DMS53 (cell line): ENCODE data around the gene CMSS1.

ENCODE experiments used
- DNase-seq: peaks from one replicate; lab custom pipeline; 2025; lab: John Stamatoyannopoulos, UW

CMSS1 gene

DNA sequence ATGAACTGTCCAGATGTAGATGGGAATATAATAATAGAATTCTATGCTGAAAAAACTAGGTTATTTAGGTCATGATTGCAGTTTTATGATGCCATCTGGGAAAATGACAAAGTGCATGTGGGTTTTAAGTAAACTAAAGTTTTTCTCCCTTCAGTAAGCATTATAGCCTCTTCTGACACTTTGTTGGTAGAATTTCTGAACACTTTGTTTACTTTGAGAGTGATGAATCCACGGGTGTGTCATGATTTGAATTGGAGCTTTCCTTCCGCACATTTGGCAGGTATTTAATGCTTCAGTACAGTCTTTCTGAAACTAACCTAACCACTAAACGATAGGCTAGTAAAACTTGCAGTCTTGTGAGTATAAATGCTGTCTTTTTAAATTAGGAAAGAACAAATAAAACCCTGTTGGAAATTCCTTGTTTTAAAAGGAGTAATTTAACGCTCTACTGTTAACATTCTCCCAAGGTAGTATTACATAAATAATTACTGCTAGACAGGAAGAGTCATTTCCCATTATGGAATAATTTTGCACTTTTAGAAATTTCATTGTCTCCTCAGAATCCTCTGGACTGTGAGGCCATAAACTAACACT, 289.7 kb downstream of the CMSS1 start:
- DNase-seq: no peak

DNA sequence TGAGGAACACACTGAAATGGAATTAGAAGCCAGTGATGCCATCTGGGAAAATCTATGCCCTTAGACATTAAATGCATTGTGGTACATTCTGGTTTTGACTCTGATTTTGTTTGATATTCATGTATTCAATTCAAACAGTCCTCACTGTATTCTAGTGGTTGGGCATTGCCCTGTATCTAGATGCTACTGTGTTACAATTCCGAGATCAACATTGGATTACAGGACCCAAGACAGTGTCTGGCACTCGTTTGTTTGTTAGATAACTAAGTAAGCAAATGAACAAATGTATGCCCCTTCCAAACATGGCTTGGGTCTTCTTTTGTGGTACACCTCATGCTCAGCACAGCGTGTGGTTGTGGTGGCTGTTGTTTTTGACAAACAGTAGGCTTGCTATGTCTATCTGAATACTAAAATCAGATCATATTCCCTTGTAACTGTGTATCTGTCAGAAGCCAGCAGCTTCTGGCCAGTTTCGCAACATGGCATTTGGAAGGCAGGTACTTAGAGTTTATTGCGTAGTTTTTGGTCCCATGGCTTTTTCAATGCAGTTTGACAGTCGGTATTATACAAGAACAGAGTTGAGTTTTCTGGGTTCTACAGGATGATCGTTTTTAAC, 290.9 kb downstream of the CMSS1 start:
- DNase-seq: no peak

DNA sequence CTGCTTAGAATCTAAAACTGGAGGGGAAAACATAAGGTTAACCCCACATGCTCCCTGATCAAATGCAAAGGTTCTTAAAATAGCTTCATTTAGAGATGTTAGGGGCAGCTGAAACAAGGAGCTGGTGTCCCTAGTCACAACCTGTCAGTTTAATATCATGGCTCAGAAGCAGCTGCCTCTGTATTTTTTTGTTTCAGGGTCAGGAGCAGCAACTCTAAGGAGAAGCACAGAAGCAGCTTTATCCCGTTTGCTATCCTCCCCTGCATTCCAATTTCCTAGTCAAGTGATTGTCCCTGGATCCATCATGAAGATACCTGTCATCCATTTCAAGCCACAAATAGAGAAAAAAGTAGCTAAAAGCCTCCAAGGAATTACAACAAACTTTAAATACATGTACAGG, 292.5 kb downstream of the CMSS1 start:
- DNase-seq: no peak

DNA sequence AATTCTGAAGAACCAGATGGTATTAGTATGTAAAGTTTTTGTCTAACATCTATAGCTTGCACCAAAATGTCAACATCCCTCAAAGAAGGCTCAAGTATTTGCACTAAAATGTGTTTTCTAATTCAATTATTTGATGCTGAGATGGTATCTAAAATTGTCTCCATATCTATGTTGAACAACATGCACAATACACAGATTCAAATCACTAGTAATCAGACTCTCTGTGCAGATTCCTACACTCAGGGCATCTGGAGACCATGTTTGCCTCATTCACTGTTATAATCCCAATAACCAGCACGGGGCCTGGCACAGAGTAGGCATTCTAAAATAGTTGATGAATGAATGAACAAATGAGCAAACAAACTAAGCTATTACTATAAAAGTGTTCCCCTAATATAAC, 294.1 kb downstream of the CMSS1 start:
- no peak for DNase-seq

DNA sequence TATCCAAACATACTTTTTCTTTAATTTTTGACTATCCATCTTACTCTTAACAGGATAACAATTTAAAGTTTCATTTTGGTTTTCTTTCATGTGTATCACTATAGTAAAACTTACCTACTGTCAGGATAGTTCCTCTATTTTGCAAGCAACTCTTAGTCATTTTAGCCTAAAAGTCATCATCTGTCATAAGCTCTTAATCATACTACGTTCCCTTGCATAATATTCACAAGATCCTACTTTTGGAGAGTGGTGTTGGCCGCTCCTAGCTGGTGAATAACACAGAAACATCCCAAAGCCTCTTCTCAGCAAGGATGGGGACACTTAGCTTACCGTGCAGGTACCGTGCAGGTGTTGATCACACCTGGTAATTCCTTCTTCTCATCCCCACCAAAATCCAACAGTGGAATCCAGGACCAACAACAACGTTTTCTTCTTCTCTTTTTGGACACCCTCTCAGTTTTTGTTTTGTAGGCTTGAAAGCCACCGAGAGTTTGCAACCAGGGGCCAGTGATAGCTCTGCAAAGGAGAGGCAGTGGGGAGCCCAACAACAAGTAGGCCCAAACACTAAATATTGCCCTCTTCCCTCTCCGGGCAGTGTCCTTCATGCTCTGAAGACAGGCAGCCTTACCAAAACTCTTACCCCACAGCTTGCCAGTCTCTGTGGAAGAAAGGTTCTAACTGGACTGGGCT, 296.2 kb downstream of the CMSS1 start:
- no peak for DNase-seq

DNA sequence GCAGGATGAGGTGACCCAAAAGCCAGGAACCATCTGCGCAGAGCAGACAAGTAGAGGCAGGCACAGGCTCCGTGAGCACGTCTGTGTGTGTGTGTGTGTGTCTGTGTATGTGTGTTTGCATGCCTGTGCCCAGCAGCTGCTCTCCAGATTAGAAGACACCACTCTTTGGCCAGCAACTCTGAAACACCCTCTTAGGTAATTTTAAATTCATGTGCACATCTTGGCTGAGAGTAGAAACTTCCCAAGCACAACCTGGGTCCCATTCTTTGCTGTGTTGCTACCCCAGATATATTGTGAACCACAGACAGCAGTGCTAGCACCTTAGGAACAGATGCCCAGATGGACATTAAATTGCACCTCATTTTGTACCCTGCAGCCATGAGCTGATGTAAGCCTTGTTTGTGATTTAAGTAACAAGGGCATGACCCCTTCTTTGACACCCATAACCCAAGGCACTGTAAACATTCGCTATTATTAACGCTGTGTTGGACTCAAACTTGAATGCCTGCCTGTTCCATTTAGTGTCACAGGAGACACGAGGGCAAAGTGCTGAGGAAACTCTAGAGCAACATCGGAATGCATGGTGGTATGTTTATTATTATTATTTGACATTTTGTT, 296.9 kb downstream of the CMSS1 start, which contains the start of gene FILIP1L:
Gene FILIP1L, minus strand, starts transcription at position 89 of the 618 bp plus-strand sequence.
- no peak for DNase-seq

DNA sequence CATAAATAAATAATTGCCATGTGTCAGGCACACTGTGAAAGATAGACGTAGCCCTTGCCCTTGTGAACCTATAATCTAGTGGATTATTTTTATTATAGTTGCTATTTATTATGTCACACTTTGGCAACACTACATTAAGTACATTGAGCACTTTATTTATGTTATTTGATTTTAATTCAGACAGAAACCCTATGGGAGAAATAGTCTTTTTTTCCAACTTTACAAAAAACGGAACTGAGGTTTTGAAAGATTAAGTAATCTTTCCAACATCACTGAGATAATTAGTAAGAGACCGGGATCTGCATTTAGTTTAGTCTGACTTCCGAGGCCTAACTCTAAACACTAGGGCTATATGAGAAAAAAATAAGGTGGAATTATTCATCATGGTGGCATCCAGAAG, 299.4 kb downstream of the CMSS1 start:
- no peak for DNase-seq

DNA sequence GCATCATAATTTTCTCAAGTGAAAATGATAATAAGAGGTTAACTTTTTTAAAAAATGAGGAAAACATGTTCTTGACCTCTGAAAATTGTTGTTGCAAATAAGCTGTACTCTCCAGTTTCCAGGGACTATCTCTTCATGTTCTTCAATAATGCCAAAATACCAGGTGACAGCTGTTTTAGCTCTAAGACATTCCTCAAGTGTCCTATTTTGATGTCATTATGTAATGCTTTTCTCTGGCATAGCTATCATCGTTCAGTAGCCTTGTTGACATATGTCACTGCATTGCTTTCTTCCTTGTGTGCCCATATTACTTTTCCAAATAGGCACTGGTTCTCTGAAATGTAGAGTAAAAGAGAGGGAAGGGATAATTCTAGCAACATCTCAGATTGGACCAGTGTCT, 302.4 kb downstream of the CMSS1 start:
- DNase-seq: no peak

DNA sequence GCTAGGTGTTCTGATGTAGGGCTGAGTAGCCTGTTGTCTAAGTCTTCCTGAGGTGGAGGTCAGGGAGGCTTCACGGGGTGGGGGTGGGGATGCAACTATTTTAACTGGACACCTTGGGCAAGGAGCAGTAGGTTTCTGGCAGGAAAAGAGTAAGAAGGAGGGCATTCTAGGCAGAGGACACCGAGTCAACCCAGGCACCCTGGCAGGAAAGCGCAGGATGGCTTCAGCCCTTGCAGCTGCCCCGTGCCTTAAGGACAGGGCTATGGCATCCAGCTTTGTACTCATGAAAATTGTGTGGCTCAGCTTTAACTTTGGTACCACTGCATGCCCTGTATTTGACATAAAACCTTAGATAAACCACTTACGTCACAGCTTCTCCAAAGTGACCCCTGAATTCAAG, 303.0 kb downstream of the CMSS1 start:
- DNase-seq: no peak

DNA sequence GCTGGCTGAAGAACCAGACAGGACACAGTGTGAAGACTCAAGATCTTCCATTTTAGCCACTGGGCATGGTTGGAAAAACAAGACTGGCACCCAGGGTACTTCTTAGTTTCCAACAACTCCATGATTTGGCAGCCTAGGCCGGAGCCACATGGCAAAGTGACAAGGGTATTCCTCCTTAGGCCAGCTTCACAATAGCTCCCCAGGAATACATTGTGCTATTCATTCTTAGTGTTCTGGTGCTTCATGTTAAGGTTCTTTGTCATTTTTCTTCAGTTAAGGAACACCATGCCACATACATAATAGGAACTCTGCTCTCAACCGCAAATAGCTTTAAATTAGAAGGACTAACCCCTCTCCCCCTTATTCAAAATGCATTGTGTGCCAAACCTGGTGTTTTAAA, 304.7 kb downstream of the CMSS1 start:
- DNase-seq: no peak

DNA sequence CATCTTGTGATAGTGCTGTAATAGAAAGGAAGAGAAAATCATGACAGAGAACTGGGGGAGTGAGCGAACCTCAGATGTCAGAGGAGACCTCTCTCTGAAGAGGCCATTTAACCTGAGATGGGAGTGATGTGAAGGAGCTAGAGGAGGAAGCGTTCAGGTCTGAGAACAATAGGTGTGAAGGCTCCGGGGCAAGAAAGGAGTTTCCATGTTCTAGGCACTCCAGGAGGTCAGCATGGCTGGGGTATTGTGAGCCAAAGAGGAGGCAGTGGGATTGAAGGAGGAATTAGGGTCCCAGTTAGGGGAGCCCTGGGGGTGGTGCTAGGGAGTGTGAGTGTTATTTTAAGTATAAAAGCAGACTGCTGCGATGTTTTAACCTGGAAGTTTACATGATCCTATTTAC, 305.4 kb downstream of the CMSS1 start:
- DNase-seq: no peak

DNA sequence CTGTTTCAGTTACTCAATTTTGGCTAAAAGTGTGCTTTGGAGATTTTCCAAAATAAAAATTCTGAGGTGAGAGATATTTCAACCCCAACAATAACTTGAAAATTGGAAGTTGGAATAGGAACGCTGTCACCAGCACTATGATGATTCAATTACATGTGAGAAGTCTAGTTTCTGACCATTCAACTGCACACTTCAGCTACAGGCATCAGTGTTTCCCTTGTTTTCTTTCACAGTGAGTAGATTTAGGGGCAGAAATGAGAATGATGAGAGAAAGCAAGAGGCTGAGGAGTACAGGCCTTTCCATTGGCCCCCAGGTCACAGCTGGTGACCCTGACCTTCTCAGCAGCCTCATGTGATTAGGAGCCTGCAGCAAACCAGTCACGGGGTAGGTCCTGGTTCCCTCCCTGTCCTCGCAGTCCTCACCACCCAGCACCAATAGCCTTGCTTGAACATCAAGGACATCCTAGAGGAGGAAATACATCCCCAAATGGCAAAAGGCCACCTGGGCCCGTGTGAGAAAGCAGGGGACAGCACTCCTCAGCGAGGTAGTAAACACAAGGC, 306.6 kb downstream of the CMSS1 start:
- no peak for DNase-seq

DNA sequence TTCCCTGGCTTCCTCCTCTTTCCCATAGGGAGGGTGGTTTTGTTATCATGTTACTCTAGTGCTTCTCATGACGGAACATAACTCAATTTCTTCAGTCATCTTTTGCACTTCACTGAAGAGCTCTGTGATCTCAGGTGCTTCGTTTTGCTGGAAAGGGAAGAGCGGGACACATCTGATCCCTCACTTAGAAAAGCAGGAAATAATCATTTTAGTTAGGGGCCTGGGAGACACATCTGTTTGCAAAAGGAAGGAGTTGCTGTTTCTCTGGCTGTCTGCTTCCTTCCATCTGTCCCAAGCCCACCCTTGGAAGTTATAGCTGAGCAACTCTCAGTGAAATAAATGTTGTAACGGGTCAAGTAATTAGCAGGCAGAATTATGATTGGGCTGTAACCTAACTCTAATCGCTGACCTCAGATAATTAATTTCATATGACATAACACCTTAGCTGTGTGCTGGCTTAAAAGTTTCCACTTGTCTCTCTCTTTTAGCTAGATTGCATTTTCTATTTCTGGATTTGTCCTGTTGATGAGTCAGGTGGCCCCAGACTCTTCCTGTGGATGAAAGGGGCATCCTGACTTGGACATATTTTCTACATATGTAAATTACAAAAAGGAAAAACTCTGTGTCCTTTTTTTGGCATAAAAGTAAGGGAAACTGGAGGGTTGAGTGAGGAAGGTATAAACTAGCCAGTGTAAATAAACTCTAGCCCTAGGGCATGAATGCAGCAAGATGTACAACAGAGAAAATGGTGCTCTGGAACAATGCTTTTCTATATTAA, 307.7 kb downstream of the CMSS1 start:
- DNase-seq: no peak

DNA sequence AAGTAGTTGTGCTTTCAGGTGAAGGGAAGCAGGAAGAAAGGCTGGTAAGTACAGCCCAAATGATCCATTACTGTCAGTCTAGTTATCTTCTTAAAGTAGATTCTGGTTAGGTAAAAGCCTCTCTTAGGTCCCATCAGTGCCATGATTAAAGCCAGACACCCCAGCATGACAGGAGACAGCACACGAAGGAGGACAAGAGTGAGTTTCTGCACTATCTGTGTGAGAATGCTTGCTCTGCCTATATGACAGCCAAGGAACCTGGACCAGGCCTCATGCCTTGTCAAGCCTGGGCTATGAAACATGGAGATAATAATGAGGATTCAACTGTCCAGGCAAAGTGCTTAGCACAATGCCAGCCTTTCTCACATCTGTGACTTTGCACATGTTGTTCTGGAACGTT, 310.1 kb downstream of the CMSS1 start:
- DNase-seq: no peak

DNA sequence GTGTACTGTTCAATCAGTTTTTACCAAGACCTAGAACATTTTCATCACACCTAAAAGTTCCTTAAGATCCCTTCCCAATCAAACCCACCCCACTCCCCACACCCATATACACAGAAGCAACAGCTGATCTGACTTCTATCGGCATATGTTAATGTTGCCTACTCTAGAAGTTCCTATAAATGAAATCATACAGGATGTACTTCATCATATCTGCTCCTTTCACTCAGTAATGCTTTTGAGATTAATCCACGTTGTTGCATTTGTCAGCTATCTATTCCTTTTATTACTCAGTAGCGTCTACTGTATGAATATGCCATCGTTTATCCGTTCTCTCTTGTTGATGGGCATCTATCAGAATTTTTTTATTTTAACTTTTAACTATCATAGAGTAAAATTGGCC, 310.9 kb downstream of the CMSS1 start:
- no peak for DNase-seq

DNA sequence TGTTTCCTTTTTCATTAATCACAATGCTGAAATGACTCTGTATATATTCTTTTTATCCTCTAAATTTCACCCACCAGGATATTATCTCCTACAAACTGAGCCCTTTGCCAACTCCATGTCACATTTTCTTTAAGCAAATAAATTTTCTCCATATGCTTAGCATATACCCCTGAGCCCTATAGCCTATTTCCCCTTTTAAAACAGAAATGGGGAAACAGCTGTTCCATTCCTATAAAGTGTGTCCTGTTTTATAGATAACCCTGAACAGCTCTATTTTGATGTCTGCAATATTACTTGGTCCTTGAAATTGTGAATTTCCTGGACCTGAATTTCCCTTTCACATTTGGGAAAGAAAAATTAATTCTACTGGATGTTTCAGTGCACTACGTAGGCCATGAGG, 312.3 kb downstream of the CMSS1 start:
- no peak for DNase-seq

DNA sequence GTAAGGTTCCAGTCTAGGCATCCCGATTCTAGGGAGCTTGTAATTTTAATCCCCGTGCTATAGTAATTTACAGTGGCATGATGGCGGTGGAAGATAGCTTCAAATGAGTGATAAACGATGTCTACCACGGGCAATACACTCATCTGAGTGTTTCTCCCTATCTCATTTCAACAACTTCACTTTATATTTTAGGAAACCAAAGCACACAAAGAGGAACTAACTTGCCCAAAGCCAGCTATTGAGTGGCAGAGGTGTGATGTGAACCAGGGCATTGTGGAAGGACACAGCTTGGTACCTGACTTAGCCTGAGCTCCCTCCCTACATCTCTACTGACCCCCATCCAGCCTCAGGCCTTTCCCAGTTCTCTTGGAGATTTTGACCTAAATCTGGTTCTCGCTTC, 313.6 kb downstream of the CMSS1 start:
- DNase-seq: no peak

DNA sequence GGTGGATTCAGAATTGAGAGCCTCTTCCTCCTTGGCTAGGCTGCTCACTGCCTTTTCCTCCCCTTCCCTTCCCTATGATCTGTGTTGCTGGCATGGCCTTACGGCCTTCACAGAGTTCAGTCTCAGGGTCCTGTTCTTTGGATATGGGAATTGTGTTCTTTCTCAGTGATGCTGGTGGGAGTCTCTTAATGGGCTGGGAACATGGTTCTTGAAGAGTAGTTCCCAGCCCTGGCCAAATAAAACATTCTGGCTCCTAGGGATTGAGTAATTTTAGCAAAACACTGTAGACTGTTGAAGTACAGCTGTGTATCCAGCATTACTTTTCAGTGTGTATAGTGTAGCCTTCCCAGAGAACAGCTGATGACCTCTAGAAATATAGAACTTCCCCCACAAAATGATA, 319.3 kb downstream of the CMSS1 start:
- DNase-seq: no peak

DNA sequence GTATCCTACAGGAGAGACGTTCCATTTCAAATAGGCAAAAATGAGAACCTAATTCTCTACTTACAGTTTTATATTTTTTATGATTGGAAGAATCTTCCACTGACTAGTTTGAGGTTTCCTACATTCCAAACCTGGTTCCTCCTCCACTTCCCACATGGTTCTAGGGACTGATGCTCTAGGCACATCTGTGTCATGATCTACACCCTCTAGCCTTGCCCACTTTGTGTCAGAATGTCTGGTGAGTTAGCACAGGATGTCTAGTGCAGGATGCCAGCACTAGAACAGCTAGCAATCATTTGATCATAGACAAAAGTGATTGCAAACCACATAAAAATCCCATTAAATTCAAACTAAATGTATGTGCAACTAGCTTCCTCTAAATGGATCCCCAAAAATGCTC, 323.3 kb downstream of the CMSS1 start:
- no peak for DNase-seq

DNA sequence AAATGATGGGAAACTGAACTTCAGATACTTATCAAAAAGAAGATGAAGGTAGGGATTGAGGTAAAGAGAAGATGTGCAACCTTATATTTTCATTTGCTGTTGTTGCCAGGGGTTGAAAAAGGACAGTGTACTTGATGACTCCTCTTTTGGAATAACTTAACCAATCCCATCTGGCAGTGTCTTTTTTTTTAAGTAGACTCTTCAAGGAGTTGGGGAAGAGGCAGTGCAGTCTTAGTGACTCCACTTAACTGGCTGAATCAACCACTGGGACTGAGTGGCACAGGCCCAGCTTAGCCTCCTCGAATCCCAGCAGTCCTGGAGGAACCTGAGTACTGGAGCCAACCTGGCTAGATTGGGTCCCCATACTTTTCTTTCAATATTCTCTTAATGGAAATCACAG, 323.9 kb downstream of the CMSS1 start:
- no peak for DNase-seq

DNA sequence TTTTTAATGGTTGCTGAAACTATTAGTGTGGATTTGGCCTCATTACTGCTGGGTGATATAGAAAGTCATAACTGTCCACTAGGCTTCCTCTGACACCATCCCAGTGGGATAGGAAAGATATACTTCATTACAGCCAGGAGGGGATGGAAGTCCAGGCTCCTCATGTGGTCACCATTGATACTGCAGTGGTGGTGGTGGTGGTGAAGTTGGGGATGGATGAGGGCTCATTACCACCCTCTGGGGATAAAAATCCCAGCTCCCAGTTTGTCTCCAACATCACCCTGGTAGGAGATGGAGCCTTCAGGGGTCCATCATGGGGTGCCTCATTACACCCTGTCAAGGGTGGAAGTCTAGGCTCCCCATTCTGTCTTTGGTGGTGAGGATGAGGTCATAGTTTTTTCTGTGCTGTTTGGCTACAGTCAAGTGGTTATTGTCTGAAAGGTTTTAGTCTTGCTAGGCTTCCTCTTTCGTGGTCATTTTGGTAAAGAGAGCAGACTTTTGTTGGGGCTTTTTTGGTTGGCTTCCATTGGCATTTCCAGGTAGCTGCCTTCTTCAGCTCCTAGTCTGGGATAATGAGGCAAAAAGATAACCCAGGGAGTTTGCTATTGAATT, 326.7 kb downstream of the CMSS1 start:
- DNase-seq: peak; percentile 5

DNA sequence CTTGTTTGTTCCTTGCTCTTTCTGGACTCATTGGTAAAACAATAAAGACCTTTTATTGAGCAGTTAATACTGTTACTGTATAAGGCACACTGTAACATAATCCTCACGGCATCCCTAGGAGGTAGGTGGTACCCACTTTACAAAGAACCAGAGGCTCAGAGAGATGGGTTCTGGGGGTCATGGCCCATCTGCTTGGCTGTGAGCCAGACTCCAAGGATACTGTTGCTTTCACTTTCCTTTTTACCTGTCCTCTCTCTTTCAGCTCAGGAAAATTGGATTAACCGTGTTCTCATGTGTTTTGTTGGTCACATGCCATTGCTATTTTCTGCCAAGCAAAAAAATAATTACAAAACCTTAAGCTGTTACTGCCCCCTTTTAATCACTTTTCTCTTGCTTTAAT, 331.5 kb downstream of the CMSS1 start:
- DNase-seq: peak; percentile 13
